Neural cell (in vitro differentiated cells): ENCODE measurements around the gene OVOL1.

Experiments used
- EP300 ChIP-seq: fragments of 450-650 bp; conservative IDR thresholded peaks from 2 replicates; pipeline ENCODE4 v1.6.1; 2014; ENCODE audit warnings: antibody characterized with exemption, mild to moderate bottlenecking, moderate library complexity; ENCODE audit not compliant: poor library complexity, severe bottlenecking
- EZH2 ChIP-seq: fragments of 200-600, 300-800 bp; shearing (Covaris generic), sonication (generic); IDR thresholded peaks from 2 replicates; pipeline ENCODE4 v1.6.1; 2014; ENCODE audit warnings: antibody characterized with exemption, low read length, borderline replicate concordance, mild to moderate bottlenecking; ENCODE audit not compliant: insufficient read depth, poor library complexity, severe bottlenecking
- POLR2AphosphoS5 ChIP-seq: IDR thresholded peaks from 2 replicates; pipeline ENCODE4 v1.6.1; 2012
- RAD21 ChIP-seq: fragments of 450-650 bp; conservative IDR thresholded peaks from 2 replicates; pipeline ENCODE4 v1.6.1; 2014; ENCODE audit warnings: antibody characterized with exemption, mild to moderate bottlenecking, moderate library complexity
- SMC3 ChIP-seq: fragments of 450-650 bp; conservative IDR thresholded peaks from 2 replicates; pipeline ENCODE4 v1.6.1; 2014; ENCODE audit warnings: antibody characterized with exemption, mild to moderate bottlenecking, moderate library complexity; ENCODE audit not compliant: poor library complexity
- TAF1 ChIP-seq: IDR thresholded peaks from 2 replicates; pipeline ENCODE4 v1.6.1; 2012; ENCODE audit warnings: low read depth
- TF ChIP-seq, protein P1 (sequence below): fragments of 450-650 bp; IDR thresholded peaks from 2 replicates; pipeline ENCODE4 v1.5.1; 2014; ENCODE audit warnings: antibody characterized with exemption, mild to moderate bottlenecking, moderate library complexity; ENCODE audit not compliant: poor library complexity, severe bottlenecking
- TF ChIP-seq, protein P2 (sequence below): IDR thresholded peaks from 2 replicates; pipeline ENCODE4 v1.6.1; 2012; ENCODE audit warnings: borderline replicate concordance

DNA sequence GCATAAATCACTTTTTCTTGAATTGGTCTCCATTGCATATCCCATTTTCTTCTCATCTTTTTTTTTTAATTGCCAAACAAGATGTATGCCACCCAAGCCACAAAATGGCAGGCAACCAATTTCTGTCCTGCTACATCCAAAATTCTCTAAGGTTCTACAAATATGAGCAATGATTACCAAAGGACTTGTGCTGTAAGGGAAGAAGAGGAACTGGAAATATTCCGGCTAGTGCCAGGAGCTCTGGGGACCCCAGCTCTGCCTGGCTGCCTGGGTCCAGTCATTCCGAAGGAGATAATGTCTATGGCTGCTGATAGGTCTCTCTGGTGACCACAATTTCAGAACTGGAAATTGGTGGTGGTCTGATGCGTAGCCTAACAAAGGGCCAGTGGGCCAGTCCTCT lies 29.8 kb downstream of the OVOL1 start:
- TF ChIP-seq EZH2 (no peak), POLR2AphosphoS5 (no peak), RAD21 (no peak), SMC3 (no peak), TAF1 (no peak), EP300 (no peak)
- TF ChIP-seq, protein P1, sequence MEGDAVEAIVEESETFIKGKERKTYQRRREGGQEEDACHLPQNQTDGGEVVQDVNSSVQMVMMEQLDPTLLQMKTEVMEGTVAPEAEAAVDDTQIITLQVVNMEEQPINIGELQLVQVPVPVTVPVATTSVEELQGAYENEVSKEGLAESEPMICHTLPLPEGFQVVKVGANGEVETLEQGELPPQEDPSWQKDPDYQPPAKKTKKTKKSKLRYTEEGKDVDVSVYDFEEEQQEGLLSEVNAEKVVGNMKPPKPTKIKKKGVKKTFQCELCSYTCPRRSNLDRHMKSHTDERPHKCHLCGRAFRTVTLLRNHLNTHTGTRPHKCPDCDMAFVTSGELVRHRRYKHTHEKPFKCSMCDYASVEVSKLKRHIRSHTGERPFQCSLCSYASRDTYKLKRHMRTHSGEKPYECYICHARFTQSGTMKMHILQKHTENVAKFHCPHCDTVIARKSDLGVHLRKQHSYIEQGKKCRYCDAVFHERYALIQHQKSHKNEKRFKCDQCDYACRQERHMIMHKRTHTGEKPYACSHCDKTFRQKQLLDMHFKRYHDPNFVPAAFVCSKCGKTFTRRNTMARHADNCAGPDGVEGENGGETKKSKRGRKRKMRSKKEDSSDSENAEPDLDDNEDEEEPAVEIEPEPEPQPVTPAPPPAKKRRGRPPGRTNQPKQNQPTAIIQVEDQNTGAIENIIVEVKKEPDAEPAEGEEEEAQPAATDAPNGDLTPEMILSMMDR = no peak
- TF ChIP-seq, protein P2, sequence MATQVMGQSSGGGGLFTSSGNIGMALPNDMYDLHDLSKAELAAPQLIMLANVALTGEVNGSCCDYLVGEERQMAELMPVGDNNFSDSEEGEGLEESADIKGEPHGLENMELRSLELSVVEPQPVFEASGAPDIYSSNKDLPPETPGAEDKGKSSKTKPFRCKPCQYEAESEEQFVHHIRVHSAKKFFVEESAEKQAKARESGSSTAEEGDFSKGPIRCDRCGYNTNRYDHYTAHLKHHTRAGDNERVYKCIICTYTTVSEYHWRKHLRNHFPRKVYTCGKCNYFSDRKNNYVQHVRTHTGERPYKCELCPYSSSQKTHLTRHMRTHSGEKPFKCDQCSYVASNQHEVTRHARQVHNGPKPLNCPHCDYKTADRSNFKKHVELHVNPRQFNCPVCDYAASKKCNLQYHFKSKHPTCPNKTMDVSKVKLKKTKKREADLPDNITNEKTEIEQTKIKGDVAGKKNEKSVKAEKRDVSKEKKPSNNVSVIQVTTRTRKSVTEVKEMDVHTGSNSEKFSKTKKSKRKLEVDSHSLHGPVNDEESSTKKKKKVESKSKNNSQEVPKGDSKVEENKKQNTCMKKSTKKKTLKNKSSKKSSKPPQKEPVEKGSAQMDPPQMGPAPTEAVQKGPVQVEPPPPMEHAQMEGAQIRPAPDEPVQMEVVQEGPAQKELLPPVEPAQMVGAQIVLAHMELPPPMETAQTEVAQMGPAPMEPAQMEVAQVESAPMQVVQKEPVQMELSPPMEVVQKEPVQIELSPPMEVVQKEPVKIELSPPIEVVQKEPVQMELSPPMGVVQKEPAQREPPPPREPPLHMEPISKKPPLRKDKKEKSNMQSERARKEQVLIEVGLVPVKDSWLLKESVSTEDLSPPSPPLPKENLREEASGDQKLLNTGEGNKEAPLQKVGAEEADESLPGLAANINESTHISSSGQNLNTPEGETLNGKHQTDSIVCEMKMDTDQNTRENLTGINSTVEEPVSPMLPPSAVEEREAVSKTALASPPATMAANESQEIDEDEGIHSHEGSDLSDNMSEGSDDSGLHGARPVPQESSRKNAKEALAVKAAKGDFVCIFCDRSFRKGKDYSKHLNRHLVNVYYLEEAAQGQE = no peak
